Uterus (tissue), 2 donors: ENCODE results near the gene TMEM250.

Source experiments
- POLR2A ChIP-seq, 2 donors: fragments of 450-650 bp; IDR thresholded peaks; one replicate each; pipeline ENCODE4 v1.6.1; 2016; ENCODE audit warnings: antibody characterized with exemption in 2 of 2, mild to moderate bottlenecking in 1 of 2, moderate library complexity in 1 of 2
- TF ChIP-seq, protein P1 (sequence below), 4 experiments: fragments of 200-600 bp in 2 of 4; fragments of 450-650 bp in 2 of 4; sonication (generic) in 2 of 4; IDR thresholded peaks; one replicate each; pipeline ENCODE4 v1.5.1; 2016 to 2019; ENCODE audit warnings: antibody characterized with exemption in 4 of 4, mild to moderate bottlenecking in 2 of 4, moderate library complexity in 1 of 4

DNA sequence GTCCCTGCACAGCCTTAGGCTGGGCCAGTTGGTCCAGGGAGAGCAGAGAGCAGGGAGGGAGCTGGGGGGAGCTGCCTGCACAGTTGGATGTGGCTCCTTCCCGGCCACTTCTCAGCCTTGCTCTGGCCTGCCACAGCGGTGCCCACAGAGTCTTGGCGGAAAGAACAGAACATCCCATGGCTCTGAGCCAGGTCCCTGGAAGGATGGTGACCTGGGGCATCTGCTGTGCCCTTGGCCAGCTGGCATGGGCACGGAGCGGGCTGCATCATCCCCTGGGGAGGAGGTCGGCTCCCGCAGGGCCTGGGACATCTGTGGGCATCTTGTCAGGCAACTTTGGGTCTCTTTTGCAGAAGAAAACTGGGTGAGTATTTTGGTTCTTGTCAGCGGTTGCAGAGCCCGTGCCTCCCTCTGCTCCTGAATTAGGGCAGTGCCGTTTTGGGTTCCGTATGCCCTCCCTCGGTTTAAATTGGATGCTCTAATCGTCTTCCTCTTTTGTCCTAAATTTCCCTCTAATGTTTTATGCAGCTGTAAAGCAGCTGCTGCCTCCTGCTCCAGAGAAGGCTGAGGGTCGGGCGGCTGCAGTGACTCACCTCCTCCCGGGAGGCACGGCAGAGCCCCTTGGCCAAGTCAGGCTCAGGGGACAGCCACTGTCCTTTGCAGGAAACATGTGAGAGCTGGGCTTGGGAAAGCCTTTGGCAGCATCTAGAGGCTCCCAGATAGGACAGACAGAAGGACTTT is 13.1 kb downstream of the TMEM250 start:
- TF ChIP-seq, protein P1, sequence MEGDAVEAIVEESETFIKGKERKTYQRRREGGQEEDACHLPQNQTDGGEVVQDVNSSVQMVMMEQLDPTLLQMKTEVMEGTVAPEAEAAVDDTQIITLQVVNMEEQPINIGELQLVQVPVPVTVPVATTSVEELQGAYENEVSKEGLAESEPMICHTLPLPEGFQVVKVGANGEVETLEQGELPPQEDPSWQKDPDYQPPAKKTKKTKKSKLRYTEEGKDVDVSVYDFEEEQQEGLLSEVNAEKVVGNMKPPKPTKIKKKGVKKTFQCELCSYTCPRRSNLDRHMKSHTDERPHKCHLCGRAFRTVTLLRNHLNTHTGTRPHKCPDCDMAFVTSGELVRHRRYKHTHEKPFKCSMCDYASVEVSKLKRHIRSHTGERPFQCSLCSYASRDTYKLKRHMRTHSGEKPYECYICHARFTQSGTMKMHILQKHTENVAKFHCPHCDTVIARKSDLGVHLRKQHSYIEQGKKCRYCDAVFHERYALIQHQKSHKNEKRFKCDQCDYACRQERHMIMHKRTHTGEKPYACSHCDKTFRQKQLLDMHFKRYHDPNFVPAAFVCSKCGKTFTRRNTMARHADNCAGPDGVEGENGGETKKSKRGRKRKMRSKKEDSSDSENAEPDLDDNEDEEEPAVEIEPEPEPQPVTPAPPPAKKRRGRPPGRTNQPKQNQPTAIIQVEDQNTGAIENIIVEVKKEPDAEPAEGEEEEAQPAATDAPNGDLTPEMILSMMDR (IDR thresholded peaks at IDR 0.05), result no peak
- TF ChIP-seq POLR2A (IDR thresholded peaks at IDR 0.05), result no peak
